GM12801 (cell line): ENCODE results near the gene KATNIP.

Source experiments
- CTCF ChIP-seq: IDR thresholded peaks from one replicate; pipeline ENCODE4 v1.5.1; 2011; ENCODE audit warnings: control low read depth; ENCODE audit not compliant: insufficient read length; ENCODE audit errors: extremely low read depth

Gene KATNIP

GRCh38 chr16:27549746-27550581, at the start of gene KATNIP, which contains the start of gene GTF3C1:
KATNIP (plus strand) TSS chr16:27550144; CDS start chr16:27550171, 27 bp downstream.
GTF3C1 (minus strand) TSS chr16:27549913; CDS start chr16:27549890, 23 bp downstream.
- TF ChIP-seq CTCF: no peak

GRCh38 chr16:27500801-27501200, 49.1 kb upstream of the KATNIP start:
- TF ChIP-seq CTCF: no peak

- TF ChIP-seq CTCF: no peak
These were observed 46.3 kb upstream of the KATNIP start for GRCh38 chr16:27503662-27504061.

GRCh38 chr16:27505297-27506236, 44.4 kb upstream of the KATNIP start:
- no peak for TF ChIP-seq CTCF

- no peak for TF ChIP-seq CTCF
These were observed 43.2 kb upstream of the KATNIP start for GRCh38 chr16:27506771-27507170.

GRCh38 chr16:27508476-27508875, 41.5 kb upstream of the KATNIP start:
- no peak for TF ChIP-seq CTCF
